SJSA1 (cell line): ENCODE measurements around the gene EIF3I. TPM values are rescaled to one million over a fixed set of nuclear protein-coding genes. Genes with fewer than 3 reads are reported as not detected.

Experiments used
- DNase-seq, 2 experiments: peaks; one replicate each; pipeline ENCODE4 v3.0.0-alpha.2; 2015 to 2020; ENCODE audit warnings: low spot score in 2 of 2, low read depth in 1 of 2
- H3K27ac ChIP-seq: fragments of 250-450 bp; sonication (Bioruptor Pico); 2 replicates; pipeline ENCODE4 v1.5.1; 2020; ENCODE audit warnings: mild to moderate bottlenecking, moderate library complexity
- H3K27me3 ChIP-seq: fragments of 250-450 bp; sonication (Bioruptor Pico); replicated peaks from 2 replicates; pipeline ENCODE4 v1.5.1; 2020; ENCODE audit warnings: mild to moderate bottlenecking, moderate library complexity
- H3K36me3 ChIP-seq: fragments of 250-450 bp; sonication (Bioruptor Pico); 2 replicates; pipeline ENCODE4 v1.5.1; 2020; ENCODE audit warnings: mild to moderate bottlenecking
- H3K4me1 ChIP-seq: fragments of 250-450 bp; sonication (Bioruptor Pico); replicated peaks from 2 replicates; pipeline ENCODE4 v1.6.1; 2021; ENCODE audit warnings: mild to moderate bottlenecking
- H3K4me3 ChIP-seq: fragments of 250-450 bp; sonication (Bioruptor Pico); 2 replicates; pipeline ENCODE4 v1.5.1; 2020; ENCODE audit warnings: mild to moderate bottlenecking
- H3K9me3 ChIP-seq: fragments of 250-450 bp; sonication (Bioruptor Pico); replicated peaks from 2 replicates; pipeline ENCODE4 v1.5.1; 2020; ENCODE audit warnings: mild to moderate bottlenecking
- total RNA-seq: library from RNA; depleted of rRNA; stranded (reverse); fragments of >200 nt; shearing (Covaris generic); gene quantifications from 2 replicates; pipeline ENCODE4 v1.2.3, GENCODE V29; 2014

EIF3I gene
- total RNA-seq, 1 experiment from 2014 or later: 465 TPM

DNA sequence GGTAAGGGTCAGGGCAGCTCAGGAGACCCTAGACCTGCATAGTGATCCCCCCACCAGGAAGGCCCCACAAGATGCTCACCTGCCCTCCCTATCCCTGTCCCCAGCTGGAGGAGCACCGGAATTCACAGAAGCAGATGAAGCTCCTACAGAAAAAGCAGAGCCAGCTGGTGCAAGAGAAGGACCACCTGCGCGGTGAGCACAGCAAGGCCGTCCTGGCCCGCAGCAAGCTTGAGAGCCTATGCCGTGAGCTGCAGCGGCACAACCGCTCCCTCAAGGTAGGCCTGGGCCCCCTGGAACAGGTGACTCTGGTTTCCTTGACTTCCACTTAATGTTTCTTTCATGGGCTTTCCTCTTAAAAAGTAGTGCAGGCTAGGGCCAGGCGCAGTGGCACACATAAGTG is 34.4 kb upstream of the EIF3I start:
- Histone ChIP-seq H3K27ac (no peak overlapping the region), H3K27me3 (no peaks in the 10 kb centered on the region), H3K4me1 (no peaks in the 10 kb centered on the region), H3K4me3 (no peak overlapping the region), H3K36me3 (peaks cover 100% of the 10 kb centered on the region), H3K9me3 (no peaks in the 10 kb centered on the region)
- DNase-seq: no peak

- H3K27ac ChIP-seq: no peak overlapping the region
- H3K36me3 ChIP-seq: peaks cover 98% of the 10 kb centered on the region
- no peaks in the 10 kb centered on the region for H3K4me1 ChIP-seq
- no peaks in the 10 kb centered on the region for H3K9me3 ChIP-seq
- no peak overlapping the region for H3K4me3 ChIP-seq
- no peak for DNase-seq
- no peaks in the 10 kb centered on the region for H3K27me3 ChIP-seq
Measured at GRCh38 chr1:32192220-32192948, 29.8 kb upstream of the EIF3I start.

DNA sequence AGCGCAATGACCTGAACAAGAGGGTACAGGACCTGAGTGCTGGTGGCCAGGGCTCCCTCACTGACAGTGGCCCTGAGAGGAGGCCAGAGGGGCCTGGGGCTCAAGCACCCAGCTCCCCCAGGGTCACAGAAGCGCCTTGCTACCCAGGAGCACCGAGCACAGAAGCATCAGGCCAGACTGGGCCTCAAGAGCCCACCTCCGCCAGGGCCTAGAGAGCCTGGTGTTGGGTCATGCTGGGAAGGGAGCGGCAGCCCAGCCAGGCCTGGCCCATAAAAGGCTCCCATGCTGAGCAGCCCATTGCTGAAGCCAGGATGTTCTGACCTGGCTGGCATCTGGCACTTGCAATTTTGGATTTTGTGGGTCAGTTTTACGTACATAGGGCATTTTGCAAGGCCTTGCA is 27.2 kb upstream of the EIF3I start:
- no peak overlapping the region for H3K4me3 ChIP-seq
- H3K27me3 ChIP-seq: no peaks in the 10 kb centered on the region
- no peak for DNase-seq
- peaks cover 5% of the 10 kb centered on the region for H3K4me1 ChIP-seq
- no peak overlapping the region for H3K27ac ChIP-seq
- no peaks in the 10 kb centered on the region for H3K9me3 ChIP-seq
- H3K36me3 ChIP-seq: peaks cover 91% of the 10 kb centered on the region

DNA sequence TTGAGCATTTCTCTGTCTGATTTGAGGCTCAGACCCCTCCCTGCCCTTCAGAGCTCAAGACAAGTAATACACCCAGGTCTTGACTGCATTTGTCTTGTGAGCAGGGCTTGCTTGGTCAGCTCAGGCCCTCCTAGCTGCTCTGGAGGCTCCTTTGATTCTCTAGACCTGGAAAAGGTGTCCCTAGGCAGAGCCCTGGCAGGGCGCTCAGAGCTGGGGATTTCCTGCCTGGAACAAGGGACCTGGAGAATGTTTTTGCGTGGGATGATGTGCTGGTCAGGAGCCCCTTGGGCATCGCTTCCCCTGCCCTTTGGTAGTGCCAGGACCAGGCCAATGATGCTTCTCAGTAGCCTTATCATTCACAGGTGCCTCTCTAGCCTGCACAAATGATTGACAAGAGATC is 26.7 kb upstream of the EIF3I start:
- no peak overlapping the region for H3K4me3 ChIP-seq
- H3K4me1 ChIP-seq: peaks cover 7% of the 10 kb centered on the region
- DNase-seq: no peak
- H3K27ac ChIP-seq: no peak overlapping the region
- H3K9me3 ChIP-seq: no peaks in the 10 kb centered on the region
- H3K27me3 ChIP-seq: no peaks in the 10 kb centered on the region
- H3K36me3 ChIP-seq: peaks cover 85% of the 10 kb centered on the region

DNA sequence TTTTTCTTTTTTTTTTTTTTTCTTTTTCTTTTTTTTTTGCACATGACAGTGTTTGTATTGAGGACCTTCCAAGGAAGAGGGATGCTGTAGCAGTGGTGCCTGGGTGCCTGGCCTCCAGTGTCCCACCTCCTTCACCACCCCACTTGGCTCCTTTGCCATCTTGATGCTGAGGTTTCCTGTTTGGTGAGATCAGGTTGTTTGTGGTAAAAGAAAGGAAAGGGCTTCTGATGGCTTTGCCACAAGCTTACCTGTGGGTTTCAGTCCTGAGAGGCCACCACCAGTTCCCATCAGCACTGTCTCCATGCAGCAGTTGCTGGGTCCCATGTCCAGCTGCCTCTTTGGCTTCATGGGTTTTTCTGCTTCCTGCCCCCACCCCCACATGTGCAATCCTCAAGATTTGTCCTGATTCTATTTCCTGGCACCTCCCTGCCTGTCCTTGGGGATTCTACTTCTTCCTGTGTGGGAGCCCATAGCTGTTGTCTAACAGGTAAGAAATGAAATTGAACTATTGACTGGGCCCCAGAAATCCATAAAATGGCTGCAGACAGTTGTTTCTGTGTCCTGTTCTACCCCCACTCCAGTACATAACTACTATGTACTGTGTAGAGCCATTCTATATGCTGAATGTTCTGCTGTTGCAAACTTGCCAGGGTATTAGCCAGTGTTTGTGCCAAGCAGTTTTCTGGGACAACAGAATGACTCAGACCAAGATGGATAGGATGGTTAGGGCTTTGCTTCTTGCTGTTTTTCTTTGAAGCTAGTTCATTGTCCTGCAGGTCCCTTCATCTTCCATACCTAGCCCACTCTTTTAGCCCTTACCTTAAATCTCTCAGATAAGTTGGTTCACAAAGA is 26.0 kb upstream of the EIF3I start:
- Histone ChIP-seq H3K4me3 (no peak overlapping the region), H3K9me3 (no peaks in the 10 kb centered on the region), H3K4me1 (peaks cover 10% of the 10 kb centered on the region), H3K27me3 (no peaks in the 10 kb centered on the region), H3K36me3 (peaks cover 79% of the 10 kb centered on the region), H3K27ac (no peak overlapping the region)
- no peak for DNase-seq

GRCh38 chr1:32197074-32197473 is 25.1 kb upstream of the EIF3I start:
- Histone ChIP-seq H3K27me3 (no peaks in the 10 kb centered on the region), H3K27ac (no peak overlapping the region), H3K4me1 (peaks cover 18% of the 10 kb centered on the region), H3K36me3 (peaks cover 70% of the 10 kb centered on the region), H3K9me3 (no peaks in the 10 kb centered on the region), H3K4me3 (no peak overlapping the region)
- no peak for DNase-seq

DNA sequence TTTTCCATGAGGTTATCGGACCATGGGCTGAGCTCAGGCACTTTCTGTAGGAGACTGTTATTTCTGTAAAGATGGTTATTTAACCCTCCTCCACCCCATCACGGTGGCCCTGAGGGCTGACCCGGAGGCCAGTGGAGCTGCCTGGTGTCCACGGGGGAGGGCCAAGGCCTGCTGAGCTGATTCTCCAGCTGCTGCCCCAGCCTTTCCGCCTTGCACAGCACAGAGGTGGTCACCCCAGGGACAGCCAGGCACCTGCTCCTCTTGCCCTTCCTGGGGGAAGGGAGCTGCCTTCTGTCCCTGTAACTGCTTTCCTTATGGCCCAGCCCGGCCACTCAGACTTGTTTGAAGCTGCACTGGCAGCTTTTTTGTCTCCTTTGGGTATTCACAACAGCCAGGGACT is 24.4 kb upstream of the EIF3I start:
- no peak for DNase-seq
- no peak overlapping the region for H3K27ac ChIP-seq
- no peak overlapping the region for H3K4me3 ChIP-seq
- H3K36me3 ChIP-seq: peaks cover 62% of the 10 kb centered on the region
- H3K9me3 ChIP-seq: no peaks in the 10 kb centered on the region
- peaks cover 18% of the 10 kb centered on the region for H3K4me1 ChIP-seq
- no peaks in the 10 kb centered on the region for H3K27me3 ChIP-seq

DNA sequence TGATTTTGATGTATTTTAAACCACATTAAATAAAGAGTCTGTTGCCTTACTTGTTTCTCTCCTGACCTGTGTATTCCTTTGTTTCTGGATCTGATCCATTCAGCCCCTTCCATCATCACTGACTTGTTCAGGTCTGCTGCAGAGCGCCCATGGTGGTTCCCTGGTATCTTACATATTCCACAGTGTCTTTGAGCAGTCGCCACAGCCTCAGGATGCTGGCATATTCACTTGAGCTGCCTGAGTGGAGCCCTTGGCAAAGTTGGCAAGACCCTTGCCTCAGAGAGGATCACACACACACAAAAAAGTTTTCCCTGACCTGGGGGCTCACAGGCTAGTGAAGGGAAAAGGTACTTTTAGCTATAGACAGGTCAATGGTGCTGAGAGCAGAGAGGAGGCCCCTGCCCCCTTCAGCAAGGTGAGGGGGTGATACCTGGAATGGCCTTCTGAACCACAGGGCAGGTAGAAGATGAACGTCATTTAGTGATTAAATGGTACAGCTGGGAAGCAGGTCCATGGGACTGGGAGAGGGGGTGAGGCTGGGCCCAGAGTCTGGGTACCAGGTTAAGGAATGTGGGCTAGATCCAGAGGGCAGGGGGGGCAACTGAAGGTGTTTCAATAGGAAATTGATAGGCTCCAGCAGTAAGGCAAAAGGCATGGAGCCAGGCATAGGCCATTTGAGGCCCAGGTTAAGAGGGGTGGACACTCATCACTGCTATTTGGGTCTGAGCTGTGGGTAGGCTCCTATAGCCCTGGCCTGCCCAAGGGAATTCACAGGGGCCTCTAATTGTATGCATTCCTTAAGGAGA is 23.8 kb upstream of the EIF3I start:
- H3K36me3 ChIP-seq: peaks cover 56% of the 10 kb centered on the region
- H3K4me1 ChIP-seq: peaks cover 18% of the 10 kb centered on the region
- no peak overlapping the region for H3K4me3 ChIP-seq
- no peaks in the 10 kb centered on the region for H3K9me3 ChIP-seq
- H3K27ac ChIP-seq: no peak overlapping the region
- DNase-seq: no peak
- no peaks in the 10 kb centered on the region for H3K27me3 ChIP-seq

DNA sequence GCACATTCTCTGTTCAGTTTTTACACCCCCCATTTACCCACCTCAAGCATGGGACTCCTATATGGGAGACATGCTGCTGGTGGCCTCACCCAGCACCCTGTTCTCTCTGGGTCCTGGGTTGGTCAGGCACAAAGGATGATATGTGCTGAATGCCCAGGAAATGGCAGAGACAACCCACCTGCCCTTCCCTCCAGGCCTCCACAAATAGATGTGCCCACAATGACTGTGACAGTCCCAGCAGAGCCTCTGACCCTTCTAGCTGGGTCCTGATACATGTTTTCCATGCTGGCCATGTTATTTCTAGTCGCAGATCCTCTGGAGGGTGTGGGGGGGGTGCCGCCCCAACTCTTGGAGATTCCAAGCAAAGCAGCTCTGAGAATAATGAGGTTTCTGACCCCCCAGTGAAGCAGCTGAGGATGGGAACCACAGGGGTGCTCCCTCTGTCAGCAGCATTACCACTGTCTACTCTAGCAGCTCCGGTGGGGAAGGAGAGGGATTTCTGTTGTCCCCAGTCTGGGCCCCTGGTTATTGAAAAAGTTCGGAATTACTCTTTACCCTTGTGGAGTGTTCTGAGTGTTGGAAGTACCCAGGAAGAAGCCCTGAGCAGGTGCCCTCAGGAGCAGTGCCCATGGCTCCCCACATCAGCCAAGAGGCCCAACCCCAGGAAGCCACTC is 23.0 kb upstream of the EIF3I start:
- no peak for DNase-seq
- Histone ChIP-seq H3K27ac (no peak overlapping the region), H3K4me1 (peaks cover 18% of the 10 kb centered on the region), H3K4me3 (no peak overlapping the region), H3K27me3 (no peaks in the 10 kb centered on the region), H3K36me3 (peaks cover 49% of the 10 kb centered on the region), H3K9me3 (no peaks in the 10 kb centered on the region)

DNA sequence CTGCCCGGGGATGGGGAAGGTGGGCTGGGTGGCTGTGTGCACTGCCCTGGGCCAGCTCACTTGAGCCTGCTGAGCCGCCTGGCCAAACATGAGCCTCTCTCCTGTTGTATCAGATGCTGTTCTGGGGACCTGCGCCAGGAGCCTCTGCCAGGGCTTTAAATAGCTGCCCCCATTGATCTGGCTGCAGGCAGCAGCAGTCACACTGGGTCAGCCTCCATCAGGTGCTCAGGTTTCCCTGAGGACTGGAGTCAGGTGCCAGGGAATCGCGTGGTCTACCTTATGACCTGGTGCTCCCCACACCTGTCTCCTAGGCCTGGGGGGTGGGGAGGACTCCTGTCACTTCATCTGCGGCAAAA is 22.5 kb upstream of the EIF3I start:
- Histone ChIP-seq H3K4me1 (peaks cover 18% of the 10 kb centered on the region), H3K9me3 (no peaks in the 10 kb centered on the region), H3K27ac (no peak overlapping the region; the same call in 1 of the 2 replicates), H3K4me3 (peak overlapping the region; percentile 49; the same call in 1 of the 2 replicates), H3K36me3 (peaks cover 44% of the 10 kb centered on the region), H3K27me3 (no peaks in the 10 kb centered on the region)
- DNase-seq: no peak

DNA sequence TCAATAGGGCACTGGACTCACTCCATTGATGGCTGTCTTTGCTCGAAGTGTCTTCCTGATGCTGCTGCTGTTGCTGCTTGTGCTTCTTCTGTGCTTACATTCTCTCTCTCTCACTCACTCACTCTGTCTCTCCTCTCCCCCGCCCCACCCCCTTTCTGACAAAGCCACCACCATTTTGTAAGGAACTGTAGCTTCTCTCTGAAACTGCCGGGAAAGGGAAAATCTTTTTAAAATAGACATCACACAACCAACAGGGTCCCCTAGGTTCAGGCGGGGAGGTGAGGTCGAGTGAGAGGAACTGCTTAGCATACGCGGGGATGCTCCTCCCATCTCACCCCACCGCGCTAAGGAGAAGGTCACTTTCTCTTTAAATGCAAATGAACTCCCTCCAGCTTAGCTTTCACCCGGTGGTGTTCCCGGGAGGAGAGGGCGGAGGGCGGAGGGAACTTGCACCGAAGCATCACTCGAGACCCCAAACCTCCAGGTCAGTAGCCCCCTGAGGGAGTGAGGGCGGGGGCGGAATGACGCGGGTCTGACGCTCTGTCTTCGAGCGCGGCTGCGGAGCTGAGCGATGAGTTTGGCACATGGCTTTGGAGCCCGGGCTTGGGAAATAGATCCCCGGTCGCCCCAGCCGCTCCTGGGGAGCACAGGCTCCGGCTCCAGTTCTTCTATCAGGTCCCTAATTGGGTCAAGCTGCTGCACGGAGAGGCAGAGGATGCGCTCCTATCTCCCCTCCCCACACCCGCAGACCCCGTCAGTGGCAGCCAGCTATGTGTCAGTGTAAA is 21.8 kb upstream of the EIF3I start, which contains the start of gene CCDC28B:
CCDC28B (plus strand) TSS at position 370 of the 785 bp plus-strand sequence. CDS start 1,341 bp downstream, outside the sequence.
- no peaks in the 10 kb centered on the region for H3K27me3 ChIP-seq
- H3K4me3 ChIP-seq: peak within 1 kb of the TSS; percentile 49
- H3K9me3 ChIP-seq: no peaks in the 10 kb centered on the region
- peak within 1 kb of the TSS; percentile 29 for H3K27ac ChIP-seq
- peaks cover 24% of the 10 kb centered on the region for H3K4me1 ChIP-seq
- peaks cover 36% of the 10 kb centered on the region for H3K36me3 ChIP-seq
- peak; percentile 62 to 76 for DNase-seq

- Histone ChIP-seq H3K27me3 (no peaks in the 10 kb centered on the region), H3K9me3 (no peaks in the 10 kb centered on the region), H3K4me3 (peak overlapping the region; percentile 49), H3K4me1 (peaks cover 29% of the 10 kb centered on the region), H3K36me3 (peaks cover 30% of the 10 kb centered on the region), H3K27ac (peak overlapping the region; percentile 29)
- DNase-seq: peak; percentile 52 to 77
Measured at GRCh38 chr1:32201011-32201855, 21.0 kb upstream of the EIF3I start.
